Endothelial cell of umbilical vein (primary cell): Measurements from ENCODE around the gene HP1BP3. TPM values are rescaled to one million over a fixed set of nuclear protein-coding genes. Genes with fewer than 3 reads are reported as not detected.
"Not testable (repeated sequence)": the region's sequence is repeated elsewhere in the genome, so short reads cannot be mapped to it uniquely, and the experiment has no call there.

Experiments used
- BruUV-seq: library from RNA; stranded (reverse); fragments of 400-500 nt; replicated peaks from 2 replicates; lab custom pipeline; 2021; lab: Mats Ljungman, UMichigan
- CTCF ChIA-PET: fragments of 300-600, 350-600 bp; sonication (Branson Sonifier 250); formaldehyde crosslinking; loops from one replicate; lab custom pipeline; 2021; ENCODE audit warnings: antibody characterized with exemption, inconsistent platforms; lab: Charles Lee
- POLR2A ChIA-PET: fragments of 300-600, 350-600 bp; sonication (Branson Sonifier 250); formaldehyde crosslinking; loops from one replicate; lab custom pipeline; 2021; ENCODE audit warnings: antibody characterized with exemption, inconsistent platforms; lab: Charles Lee
- DNase-seq: peaks from one replicate; pipeline ENCODE4 v3.0.0-alpha.2; 2011; ENCODE audit warnings: low read depth, low spot score
- FAIRE-seq: peaks from 2 replicates; lab custom pipeline; 2011; peaks lifted over from hg19 to GRCh38; lab: Jason Lieb, UNC
- H2AFZ ChIP-seq: 2 replicates; pipeline ENCODE4 v1.6.0; 2012; ENCODE audit warnings: low read depth, low read length, control low read depth, inconsistent platforms
- H3K27ac ChIP-seq: 2 replicates; pipeline ENCODE4 v1.5.1; 2011; ENCODE audit warnings: low read depth, mild to moderate bottlenecking, control low read depth, low read length, moderate library complexity; ENCODE audit not compliant: insufficient read depth
- H3K27me3 ChIP-seq, 2 experiments: 2 replicates each; pipeline versions ENCODE4 v1.6.0 to v1.6.1; 2011; ENCODE audit warnings: low read length in 2 of 2, mixed read lengths in 1 of 2; ENCODE audit not compliant: control insufficient read depth in 2 of 2, insufficient read depth in 2 of 2
- H3K36me3 ChIP-seq, 2 experiments: 2 replicates in 1 of 2; 3 replicates in 1 of 2; pipeline ENCODE4 v1.5.1; 2011; ENCODE audit warnings: low read length in 2 of 2, mild to moderate bottlenecking in 1 of 2, moderate library complexity in 1 of 2; ENCODE audit not compliant: control insufficient read depth in 2 of 2, insufficient read depth in 2 of 2; ENCODE audit errors: extremely low read depth in 1 of 2
- H3K4me1 ChIP-seq: 3 replicates; pipeline ENCODE4 v1.5.1; 2011; ENCODE audit warnings: mild to moderate bottlenecking, low read length; ENCODE audit not compliant: control insufficient read depth, insufficient read depth; ENCODE audit errors: extremely low read depth
- H3K4me2 ChIP-seq: 2 replicates; pipeline ENCODE4 v1.6.1; 2011; ENCODE audit warnings: low read length, control low read depth, mixed read lengths; ENCODE audit not compliant: insufficient read depth
- H3K4me3 ChIP-seq, 3 experiments: fragments of 200-600 bp in 1 of 3; sonication (generic), shearing (Covaris generic) in 1 of 3; replicated peaks in 1 of 3; 2 replicates each; pipeline ENCODE4 v1.5.1; 2011 to 2016; ENCODE audit warnings: control low read depth in 3 of 3, low read length in 3 of 3, mild to moderate bottlenecking in 2 of 3, inconsistent platforms in 1 of 3, low read depth in 1 of 3, moderate library complexity in 1 of 3; ENCODE audit not compliant: insufficient read depth in 1 of 3
- H3K79me2 ChIP-seq: 2 replicates; pipeline ENCODE4 v1.6.0; 2012; ENCODE audit warnings: low read length, inconsistent platforms; ENCODE audit not compliant: control insufficient read depth, insufficient read depth
- H3K9ac ChIP-seq: replicated peaks from 2 replicates; pipeline ENCODE3; 2011; ENCODE audit warnings: low read length, control low read depth; ENCODE audit not compliant: insufficient read depth; ENCODE audit errors: extremely low read depth
- H3K9me1 ChIP-seq: replicated peaks from 3 replicates; pipeline ENCODE4 v1.6.0; 2011; ENCODE audit warnings: mild to moderate bottlenecking, low read length; ENCODE audit not compliant: control insufficient read depth, insufficient read depth; ENCODE audit errors: extremely low read depth
- H3K9me3 ChIP-seq: replicated peaks from 2 replicates; pipeline ENCODE4 v1.5.1; 2012; ENCODE audit warnings: low read length, inconsistent platforms; ENCODE audit not compliant: control insufficient read depth, insufficient read depth
- H4K20me1 ChIP-seq: replicated peaks from 2 replicates; pipeline ENCODE3; 2011; ENCODE audit warnings: mild to moderate bottlenecking, low read length; ENCODE audit not compliant: control insufficient read depth, insufficient read depth; ENCODE audit errors: extremely low read depth
- EZH2 ChIP-seq: IDR thresholded peaks from 2 replicates; pipeline ENCODE4 v1.6.1; 2012; ENCODE audit warnings: borderline replicate concordance, low read depth, mild to moderate bottlenecking, moderate library complexity, low read length, inconsistent platforms; ENCODE audit not compliant: severe bottlenecking
- FOS ChIP-seq: IDR thresholded peaks from 2 replicates; pipeline ENCODE4 v1.6.1; 2011; ENCODE audit warnings: mild to moderate bottlenecking, low read length, moderate library complexity, borderline replicate concordance; ENCODE audit not compliant: insufficient read depth
- MYC ChIP-seq: IDR thresholded peaks from one replicate; pipeline ENCODE4 v1.6.1; 2011; ENCODE audit warnings: mild to moderate bottlenecking, low read depth, low read length
- POLR2A ChIP-seq: IDR thresholded peaks from 2 replicates; pipeline ENCODE4 v1.6.1; 2012; ENCODE audit warnings: low read depth, mild to moderate bottlenecking, control low read depth, low read length
- dilution Hi-C: fragments of 300-500 bp; cut with MboI; formaldehyde crosslinking; loops from one replicate; pipeline ENCODE4 v1.15.0; 2019; ENCODE audit warnings: low sequenced_read_pairs; ENCODE audit not compliant: extremely low pct_ligation_motif_present
- intact Hi-C: fragments of 100-400 bp; cut with micrococcal nuclease; formaldehyde crosslinking; loops from one replicate; pipeline ENCODE4 v1.10.0; 2022
- polyA plus RNA-seq, 4 experiments: library from polyadenylated mRNA; depleted of rRNA in 3 of 4; stranded (reverse) in 3 of 4; unstranded in 1 of 4; fragments of >200 nt; gene quantifications; 2 replicates each; pipeline versions ENCODE4 v1.2.1 to v1.2.3, GENCODE V29; 2011 to 2012; ENCODE audit warnings: missing spikeins in 1 of 4
- total RNA-seq: library from RNA; stranded (reverse); gene quantifications from 2 replicates; pipeline ENCODE4 v1.2.3, GENCODE V29; 2021
- TF ChIP-seq, protein P1 (sequence below): IDR thresholded peaks from 2 replicates; pipeline ENCODE4 v1.6.1; 2011; ENCODE audit not compliant: insufficient read depth, insufficient read length

Gene HP1BP3
- total and polyA plus RNA-seq, 2 donors (not counting 3 experiments of a cell fraction or from before 2014, with no cell fraction given), result 87.2 to 231 TPM

DNA sequence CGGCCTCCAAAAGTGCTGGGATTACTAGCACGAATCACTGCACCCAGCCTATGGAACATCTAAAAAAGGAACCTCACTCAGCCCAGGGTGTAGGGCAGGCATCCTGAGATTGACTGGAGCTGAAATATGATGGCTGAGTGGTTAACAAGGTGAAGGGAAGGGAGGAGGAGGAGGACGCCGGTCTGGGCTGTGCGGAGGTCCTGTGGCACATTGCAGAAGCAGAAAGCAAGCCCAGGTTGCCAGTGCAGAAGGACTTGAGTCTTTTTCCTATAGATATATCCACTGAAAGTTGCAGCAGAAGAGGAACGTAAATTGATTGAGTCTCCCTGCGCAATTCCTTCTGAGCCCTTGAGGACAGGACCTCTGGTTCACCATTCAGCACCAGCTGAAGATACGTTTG lies 67.8 kb downstream of the HP1BP3 start:
- no peaks in the 10 kb centered on the region for H4K20me1 ChIP-seq
- FAIRE-seq (no peak), DNase-seq (no peak)
- dilution Hi-C loops (no loop called here), intact Hi-C loops (no loop called here)
- H3K27ac ChIP-seq, result no peak overlapping the region
- no peaks in the 10 kb centered on the region for H3K36me3 ChIP-seq
- BruUV-seq, result no TSS peak
- no peak overlapping the region for H3K4me2 ChIP-seq
- POLR2A ChIA-PET, result no interaction called here
- H3K9me3 ChIP-seq, result no peaks in the 10 kb centered on the region
- H3K4me1 ChIP-seq, result no peaks in the 10 kb centered on the region
- no peaks in the 10 kb centered on the region for H3K9me1 ChIP-seq
- CTCF ChIA-PET, result interaction anchor here (1.2 to 2.5 kb wide), 2 partner anchors 13 kb away, joined by 3 to 5 read pairs; partner anchors contain the start of gene SH2D5
- TF ChIP-seq EZH2 (no peak), POLR2A (no peak), FOS (no peak), MYC (no peak)
- TF ChIP-seq, protein P1, sequence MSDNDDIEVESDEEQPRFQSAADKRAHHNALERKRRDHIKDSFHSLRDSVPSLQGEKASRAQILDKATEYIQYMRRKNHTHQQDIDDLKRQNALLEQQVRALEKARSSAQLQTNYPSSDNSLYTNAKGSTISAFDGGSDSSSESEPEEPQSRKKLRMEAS, result no peak
- H3K27me3 ChIP-seq, result peaks cover 0 to 5% of the 10 kb centered on the region in 2 experiments
- no peak overlapping the region for H3K4me3 ChIP-seq
- no peak overlapping the region for H2AFZ ChIP-seq
- H3K9ac ChIP-seq, result no peak overlapping the region
- no peaks in the 10 kb centered on the region for H3K79me2 ChIP-seq

- H4K20me1 ChIP-seq, H3K79me2 ChIP-seq, BruUV-seq, H3K27ac ChIP-seq, DNase-seq, H3K9me1 ChIP-seq, H3K36me3 ChIP-seq, H3K4me2 ChIP-seq, H3K4me3 ChIP-seq, H3K9ac ChIP-seq, H3K9me3 ChIP-seq, H3K4me1 ChIP-seq, intact Hi-C loops, H3K27me3 ChIP-seq, dilution Hi-C loops: not testable (repeated sequence)
- H2AFZ ChIP-seq, result peak overlapping the region; percentile 67
- peak; percentile 12 for FAIRE-seq
- ChIA-PET POLR2A (interaction anchor here (0.6 kb wide), 1 partner anchor 933 kb away, joined by 10 read pairs; no protein-coding TSS in a partner anchor), CTCF (interaction anchor here (0.9 to 2.5 kb wide), 9 partner anchors 10 to 477 kb away, joined by 3 to 13 read pairs (median 5); partner anchors contain the start of gene SH2D5)
Observed at GRCh38 chr1:20718343-20718882, 68.7 kb downstream of the HP1BP3 start.
